H9 (cell line): Measurements from ENCODE around the gene FBRSL1. TPM values are rescaled to one million over a fixed set of nuclear protein-coding genes. Genes with fewer than 3 reads are reported as not detected.

Source experiments
- DNase-seq: peaks from one replicate; pipeline ENCODE4 v3.0.0-alpha.2; 2017
- H2AFZ ChIP-seq: one replicate; pipeline ENCODE4 v1.6.1; 2013; ENCODE audit warnings: mild to moderate bottlenecking, low read length, control low read depth, moderate library complexity
- H2AK5ac ChIP-seq: 2 replicates; pipeline ENCODE4 v1.6.1; 2013; ENCODE audit warnings: low read length, control low read depth, mixed read lengths; ENCODE audit not compliant: insufficient read length
- H2BK120ac ChIP-seq: one replicate; pipeline ENCODE4 v1.6.1; 2013; ENCODE audit warnings: low read depth, mild to moderate bottlenecking, low read length, control low read depth, inconsistent platforms; ENCODE audit not compliant: poor library complexity, severe bottlenecking
- H2BK12ac ChIP-seq: 2 replicates; pipeline ENCODE4 v1.6.1; 2013; ENCODE audit warnings: low read length, control low read depth, mixed read lengths, low read depth; ENCODE audit not compliant: insufficient read length
- H2BK15ac ChIP-seq: 2 replicates; pipeline ENCODE4 v1.6.1; 2013; ENCODE audit warnings: low read depth, low read length, control low read depth
- H2BK20ac ChIP-seq: one replicate; pipeline ENCODE4 v1.6.1; 2013; ENCODE audit warnings: low read depth, mild to moderate bottlenecking, low read length, control low read depth, inconsistent platforms; ENCODE audit not compliant: poor library complexity, severe bottlenecking
- H2BK5ac ChIP-seq: 2 replicates; pipeline ENCODE4 v1.6.1; 2013; ENCODE audit warnings: low read length, control low read depth, mixed read lengths; ENCODE audit not compliant: insufficient read length
- H3K14ac ChIP-seq: 2 replicates; pipeline ENCODE4 v1.6.1; 2013; ENCODE audit warnings: low read length, control low read depth; ENCODE audit not compliant: insufficient read depth
- H3K18ac ChIP-seq: 2 replicates; pipeline ENCODE4 v1.6.1; 2013; ENCODE audit warnings: low read depth, mild to moderate bottlenecking, mixed read lengths, low read length, control low read depth; ENCODE audit not compliant: insufficient read length
- H3K23ac ChIP-seq: 2 replicates; pipeline ENCODE4 v1.6.1; 2013; ENCODE audit warnings: low read length, control low read depth, mixed read lengths, low read depth; ENCODE audit not compliant: insufficient read length
- H3K23me2 ChIP-seq: 2 replicates; pipeline ENCODE4 v1.6.1; 2013; ENCODE audit warnings: low read depth, mild to moderate bottlenecking, mixed read lengths, low read length, control low read depth; ENCODE audit not compliant: insufficient read length, poor library complexity, severe bottlenecking
- H3K27ac ChIP-seq: 2 replicates; pipeline ENCODE4 v1.5.1; 2013; ENCODE audit warnings: low read length, control low read depth, mixed read lengths, low read depth; ENCODE audit not compliant: insufficient read length
- H3K27me3 ChIP-seq: 2 replicates; pipeline ENCODE4 v1.6.1; 2013; ENCODE audit warnings: low read length, control low read depth, inconsistent platforms; ENCODE audit not compliant: insufficient read depth
- H3K4ac ChIP-seq: 2 replicates; pipeline ENCODE4 v1.6.1; 2013; ENCODE audit warnings: low read depth, mild to moderate bottlenecking, control low read depth, inconsistent platforms, low read length, moderate library complexity
- H3K4me1 ChIP-seq: 2 replicates; pipeline ENCODE4 v1.6.1; 2013; ENCODE audit warnings: low read length, control low read depth, inconsistent platforms; ENCODE audit not compliant: insufficient read depth
- H3K4me2 ChIP-seq: 2 replicates; pipeline ENCODE4 v1.6.1; 2013; ENCODE audit warnings: low read length, control low read depth, mixed read lengths; ENCODE audit not compliant: insufficient read length, insufficient read depth
- H3K56ac ChIP-seq: 2 replicates; pipeline ENCODE4 v1.6.1; 2013; ENCODE audit warnings: low read depth, mild to moderate bottlenecking, mixed read lengths, low read length, control low read depth; ENCODE audit not compliant: insufficient read length
- H3K79me1 ChIP-seq: 2 replicates; pipeline ENCODE4 v1.6.1; 2013; ENCODE audit warnings: low read depth, mild to moderate bottlenecking, moderate library complexity, low read length, control low read depth, inconsistent platforms; ENCODE audit not compliant: insufficient read depth, poor library complexity, severe bottlenecking
- H3K79me2 ChIP-seq: 2 replicates; pipeline ENCODE4 v1.6.1; 2013; ENCODE audit warnings: low read length, control low read depth, inconsistent platforms; ENCODE audit not compliant: insufficient read depth
- H3K9ac ChIP-seq: 2 replicates; pipeline ENCODE4 v1.6.1; 2013; ENCODE audit warnings: low read length, control low read depth, mixed read lengths; ENCODE audit not compliant: insufficient read length; ENCODE audit errors: extremely low read depth
- H3K9me3 ChIP-seq: one replicate; pipeline ENCODE4 v1.6.1; 2013; ENCODE audit warnings: low read depth, low read length, inconsistent platforms; ENCODE audit not compliant: control insufficient read depth
- H3T11ph ChIP-seq: one replicate; pipeline ENCODE4 v1.6.1; 2013; ENCODE audit warnings: mild to moderate bottlenecking, low read length, control low read depth, inconsistent platforms
- H4K20me1 ChIP-seq: one replicate; pipeline ENCODE4 v1.6.1; 2013; ENCODE audit not compliant: control insufficient read depth, insufficient read length, insufficient read depth
- H4K5ac ChIP-seq: 2 replicates; pipeline ENCODE4 v1.6.1; 2013; ENCODE audit warnings: low read depth, mild to moderate bottlenecking, mixed read lengths, low read length, control low read depth; ENCODE audit not compliant: insufficient read length
- H4K8ac ChIP-seq: replicated peaks from 2 replicates; pipeline ENCODE4 v1.6.1; 2013; ENCODE audit warnings: low read length, control low read depth, mixed read lengths, low read depth; ENCODE audit not compliant: insufficient read length
- H4K91ac ChIP-seq: 2 replicates; pipeline ENCODE4 v1.6.1; 2013; ENCODE audit warnings: low read depth, mild to moderate bottlenecking, moderate library complexity, mixed read lengths, low read length, control low read depth; ENCODE audit not compliant: insufficient read length
- H3K27ac Mint-ChIP-seq, 3 experiments: 2 replicates in 2 of 3; 3 replicates in 1 of 3; pipeline ENCODE4 v1.8.0; 2020 to 2021; ENCODE audit warnings: mixed read lengths in 3 of 3, mild to moderate bottlenecking in 1 of 3, moderate library complexity in 1 of 3
- H3K27me3 Mint-ChIP-seq: 2 replicates; pipeline ENCODE4 v1.8.0; 2021; ENCODE audit warnings: low read depth, mild to moderate bottlenecking, moderate library complexity, mixed read lengths
- H3K36me3 Mint-ChIP-seq, 3 experiments: 2 replicates in 2 of 3; 3 replicates in 1 of 3; pipeline ENCODE4 v1.8.0; 2020 to 2021; ENCODE audit warnings: low read depth in 3 of 3, mixed read lengths in 3 of 3; ENCODE audit not compliant: insufficient read depth in 1 of 3
- H3K4me1 Mint-ChIP-seq, 2 experiments: 2 replicates each; pipeline ENCODE4 v1.8.0; 2020; ENCODE audit warnings: mixed read lengths in 2 of 2
- H3K4me3 Mint-ChIP-seq, 2 experiments: 2 replicates in 1 of 2; 3 replicates in 1 of 2; pipeline ENCODE4 v1.8.0; 2020 to 2021; ENCODE audit warnings: mild to moderate bottlenecking in 2 of 2, mixed read lengths in 2 of 2, moderate library complexity in 1 of 2
- H3K9me3 Mint-ChIP-seq, 2 experiments: 2 replicates in 1 of 2; 3 replicates in 1 of 2; pipeline ENCODE4 v1.8.0; 2020; ENCODE audit warnings: mild to moderate bottlenecking in 2 of 2, mixed read lengths in 2 of 2, moderate library complexity in 1 of 2
- WGBS: extraction: QIAGEN DNeasy Blood & Tissue Kit; methylation state at CpG from one replicate; pipeline ENCODE4 v1.1.7; 2013; ENCODE audit warnings: missing lambda C conversion rate, low lambda C conversion rate, mixed read lengths; ENCODE audit not compliant: insufficient read length; ENCODE audit errors: extremely low coverage; 5-methylcytosine and 5-hydroxymethylcytosine counted together
- total RNA-seq: library from RNA; stranded (reverse); gene quantifications from 2 replicates; pipeline ENCODE4 v1.2.1, GENCODE V29; 2021
- TF ChIP-seq, protein P1 (sequence below): fragments of 200-600 bp; sonication (generic); conservative IDR thresholded peaks from 3 replicates; pipeline ENCODE4 v1.8.0; 2021; ENCODE audit warnings: antibody characterized with exemption, mild to moderate bottlenecking

FBRSL1 gene
- total RNA-seq, 1 experiment from 2014 or later = 90.8 TPM

- H3K36me3 Mint-ChIP-seq = no peaks in the 10 kb centered on the region; a peak in 1 of 7 replicates
- Histone ChIP-seq H2AK5ac (no peak overlapping the region), H3K23ac (no peak overlapping the region), H4K20me1 (no peaks in the 10 kb centered on the region), H3K4me2 (no peak overlapping the region), H2BK12ac (no peak overlapping the region), H3K4me1 (no peaks in the 10 kb centered on the region), H2BK15ac (no peak overlapping the region), H3K14ac (no peak overlapping the region), H2AFZ (no peak overlapping the region), H4K91ac (no peak overlapping the region), H3K79me2 (no peaks in the 10 kb centered on the region), H3K27me3 (peaks cover 33% of the 10 kb centered on the region; the same call in 1 of the 2 replicates), H4K5ac (no peak overlapping the region), H3K9me3 (no peaks in the 10 kb centered on the region), H3K79me1 (no peaks in the 10 kb centered on the region), H2BK120ac (no peak overlapping the region), H2BK20ac (no peak overlapping the region), H3K9ac (no peak overlapping the region), H3T11ph (no peak overlapping the region), H3K23me2 (no peaks in the 10 kb centered on the region), H4K8ac (no peak overlapping the region), H3K27ac (no peak overlapping the region), H3K4ac (no peak overlapping the region), H3K56ac (no peak overlapping the region), H2BK5ac (no peak overlapping the region), H3K18ac (no peak overlapping the region)
- peaks cover 80% of the 10 kb centered on the region for H3K27me3 Mint-ChIP-seq
- no peak for DNase-seq
- TF ChIP-seq, protein P1, sequence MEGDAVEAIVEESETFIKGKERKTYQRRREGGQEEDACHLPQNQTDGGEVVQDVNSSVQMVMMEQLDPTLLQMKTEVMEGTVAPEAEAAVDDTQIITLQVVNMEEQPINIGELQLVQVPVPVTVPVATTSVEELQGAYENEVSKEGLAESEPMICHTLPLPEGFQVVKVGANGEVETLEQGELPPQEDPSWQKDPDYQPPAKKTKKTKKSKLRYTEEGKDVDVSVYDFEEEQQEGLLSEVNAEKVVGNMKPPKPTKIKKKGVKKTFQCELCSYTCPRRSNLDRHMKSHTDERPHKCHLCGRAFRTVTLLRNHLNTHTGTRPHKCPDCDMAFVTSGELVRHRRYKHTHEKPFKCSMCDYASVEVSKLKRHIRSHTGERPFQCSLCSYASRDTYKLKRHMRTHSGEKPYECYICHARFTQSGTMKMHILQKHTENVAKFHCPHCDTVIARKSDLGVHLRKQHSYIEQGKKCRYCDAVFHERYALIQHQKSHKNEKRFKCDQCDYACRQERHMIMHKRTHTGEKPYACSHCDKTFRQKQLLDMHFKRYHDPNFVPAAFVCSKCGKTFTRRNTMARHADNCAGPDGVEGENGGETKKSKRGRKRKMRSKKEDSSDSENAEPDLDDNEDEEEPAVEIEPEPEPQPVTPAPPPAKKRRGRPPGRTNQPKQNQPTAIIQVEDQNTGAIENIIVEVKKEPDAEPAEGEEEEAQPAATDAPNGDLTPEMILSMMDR = no peak
- H3K4me3 Mint-ChIP-seq = peak overlapping the region in 1 of 2 experiments; percentile 2; a peak in 1 of 5 replicates
- WGBS = 100% methylated on average over 4 of the region's 11 CpGs
- H3K27ac Mint-ChIP-seq = no peak overlapping the region
- no peaks in the 10 kb centered on the region for H3K9me3 Mint-ChIP-seq
- H3K4me1 Mint-ChIP-seq = peaks cover 3% of the 10 kb centered on the region in 2 experiments
Observed at GRCh38 chr12:132544498-132544897, 54.5 kb downstream of the FBRSL1 start.
